Spleen (tissue), 11 donors: ENCODE results near the gene ADGRL3. TPM values are rescaled to one million over a fixed set of nuclear protein-coding genes. Genes with fewer than 3 reads are reported as not detected.

Source experiments
- DNase-seq: peaks from one replicate; pipeline ENCODE4 v3.0.0-alpha.2; 2020
- H3K27ac ChIP-seq, 8 donors: fragments of 200-600 bp; sonication (generic) in 7 of 8; 1 replicate in 4 of 8; 2 replicates in 4 of 8; pipeline versions ENCODE4 v1.5.0 to v1.8.0; 2016 to 2021; ENCODE audit warnings: inconsistent platforms in 4 of 8, mild to moderate bottlenecking in 4 of 8, moderate library complexity in 1 of 8
- H3K27me3 ChIP-seq, 7 donors: fragments of 200-600 bp; sonication (generic) in 6 of 7; replicated peaks in 1 of 7; 1 replicate in 4 of 7; 2 replicates in 3 of 7; pipeline versions ENCODE4 v1.5.0 to v1.8.0; 2016 to 2021; ENCODE audit warnings: inconsistent platforms in 3 of 7, mild to moderate bottlenecking in 1 of 7
- H3K36me3 ChIP-seq, 6 donors: fragments of 200-600 bp; sonication (generic) in 5 of 6; 1 replicate in 4 of 6; 2 replicates in 2 of 6; pipeline versions ENCODE4 v1.5.0 to v1.8.0; 2016 to 2021; ENCODE audit warnings: inconsistent platforms in 2 of 6
- H3K4me1 ChIP-seq, 6 donors: fragments of 200-600 bp; sonication (generic) in 5 of 6; 1 replicate in 3 of 6; 2 replicates in 3 of 6; pipeline versions ENCODE4 v1.5.0 to v1.8.0; 2016 to 2021; ENCODE audit warnings: inconsistent platforms in 3 of 6
- H3K4me3 ChIP-seq, 8 donors: fragments of 200-600 bp; sonication (generic) in 7 of 8; 1 replicate in 4 of 8; 2 replicates in 4 of 8; pipeline versions ENCODE4 v1.5.0 to v1.8.0; 2016 to 2021; ENCODE audit warnings: inconsistent platforms in 4 of 8, mild to moderate bottlenecking in 4 of 8, moderate library complexity in 2 of 8
- H3K9me3 ChIP-seq, 8 donors: fragments of 200-600 bp; sonication (generic) in 7 of 8; 1 replicate in 4 of 8; 2 replicates in 4 of 8; pipeline versions ENCODE4 v1.5.0 to v1.8.0; 2016 to 2021; ENCODE audit warnings: inconsistent platforms in 4 of 8
- POLR2A ChIP-seq, 3 donors: fragments of 450-650 bp; IDR thresholded peaks; one replicate each; pipeline ENCODE4 v1.5.1; 2017; ENCODE audit warnings: antibody characterized with exemption in 3 of 3, mild to moderate bottlenecking in 1 of 3
- POLR2AphosphoS5 ChIP-seq, 3 donors: sonication (generic); formaldehyde crosslinking; IDR thresholded peaks; one replicate each; pipeline ENCODE4 v1.5.1; 2017; ENCODE audit warnings: antibody characterized with exemption in 3 of 3
- WGBS, 5 donors: extraction: QIAGEN DNeasy Blood & Tissue Kit in 3 of 5; methylation state at CpG; one replicate each; pipeline versions ENCODE4 v1.1.5 to v1.1.7; 2013 to 2018; 5-methylcytosine and 5-hydroxymethylcytosine counted together
- intact Hi-C: fragments of 100-400 bp; cut with DNase I; formaldehyde crosslinking; loops from one replicate; pipeline ENCODE4 v1.15.0; 2023; ENCODE audit warnings: low total_unique reads
- polyA plus RNA-seq, 3 donors: library from polyadenylated mRNA; stranded (reverse); fragments of 200-250 nt; gene quantifications; one replicate each; pipeline ENCODE4 v1.2.1, GENCODE V29; 2013
- total RNA-seq, 7 donors: library from RNA; depleted of rRNA in 3 of 7; stranded (reverse); fragments of >200 nt in 3 of 7; fragmentation: NEBNext Ultra II Directional in 4 of 7; extraction: Animal tissue kit (Norgen Biotek cat#: 25700) in 4 of 7; gene quantifications; one replicate each; pipeline versions ENCODE4 v1.1.0 to v1.2.1, GENCODE V29; 2016 to 2021
- TF ChIP-seq, protein P1 (sequence below), 11 experiments: fragments of 200-600 bp in 7 of 11; fragments of 450-650 bp in 4 of 11; sonication (generic) in 4 of 11; IDR thresholded peaks in 8 of 11; conservative IDR thresholded peaks in 3 of 11; 1 replicate in 7 of 11; 2 replicates in 4 of 11; pipeline versions ENCODE4 v1.4.0 to v1.8.0; 2016 to 2021; ENCODE audit warnings: antibody characterized with exemption in 11 of 11, inconsistent platforms in 4 of 11, mild to moderate bottlenecking in 1 of 11
- donor health status: healthy with polysubstance abuse.
- donor health status: DM: no; HTN: no; CAD: no; lungs with moderate emphysema.
- donor health status: DM: no; HTN: no; CAD: no.
- donor health status: Bipolar disorder and iron deficiency.
- donor health status: healthy.
- donor health status: DM: no; HTN: no; CAD: no.
- donor health status: DM: yes; HTN: yes; CAD: no.

The ADGRL3 gene
- total and polyA plus RNA-seq, 10 donors, result 0.09 to 0.92 (median 0.46) TPM; not detected in 1

DNA sequence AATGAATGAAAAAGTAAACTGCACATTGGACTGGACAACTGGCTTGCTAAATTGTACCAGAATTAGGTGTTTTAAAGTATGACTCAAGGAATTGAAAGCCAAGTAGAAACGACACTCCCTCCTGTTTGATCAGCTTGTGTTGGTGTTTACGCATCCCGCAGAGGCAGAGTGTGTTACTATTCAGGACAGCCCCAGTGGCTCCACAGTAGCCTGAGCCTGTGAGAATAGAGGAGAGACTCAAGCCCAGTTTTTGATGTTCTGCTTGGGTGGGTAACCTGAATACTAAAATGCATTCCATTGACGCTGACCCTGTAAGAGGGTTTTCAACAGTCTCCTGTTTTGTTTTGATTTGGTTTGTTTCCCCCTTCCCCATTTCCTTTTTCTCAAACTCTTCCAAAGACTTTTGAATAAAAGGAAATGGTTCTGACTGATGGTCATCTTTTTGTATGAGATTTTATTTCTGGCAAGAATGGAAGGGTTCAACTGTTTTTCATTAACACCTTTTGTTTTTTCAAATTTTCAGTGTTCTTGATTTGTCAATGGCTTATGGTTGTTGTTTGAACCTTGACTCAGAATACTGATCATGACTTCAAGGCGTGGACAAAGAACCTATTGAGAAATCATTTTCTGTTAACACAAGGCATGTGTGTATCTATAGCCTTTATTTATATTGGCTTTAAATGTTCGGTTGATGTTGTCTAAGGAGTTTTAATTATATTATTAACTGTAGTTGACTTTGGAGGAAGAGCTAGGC, 10.2 kb downstream of the ADGRL3 start:
- Histone ChIP-seq H3K9me3 (peaks cover 0 to 6% (median 0%) of the 10 kb centered on the region in 8 donors), H3K36me3 (no peaks in the 10 kb centered on the region), H3K27me3 (no peaks in the 10 kb centered on the region), H3K27ac (no peak overlapping the region), H3K4me3 (no peak overlapping the region), H3K4me1 (no peaks in the 10 kb centered on the region)
- no peak for DNase-seq
- 74 to 84% (median 80%) methylated on average over 6 of the region's 6 CpGs for WGBS, 5 donors
- TF ChIP-seq, protein P1, sequence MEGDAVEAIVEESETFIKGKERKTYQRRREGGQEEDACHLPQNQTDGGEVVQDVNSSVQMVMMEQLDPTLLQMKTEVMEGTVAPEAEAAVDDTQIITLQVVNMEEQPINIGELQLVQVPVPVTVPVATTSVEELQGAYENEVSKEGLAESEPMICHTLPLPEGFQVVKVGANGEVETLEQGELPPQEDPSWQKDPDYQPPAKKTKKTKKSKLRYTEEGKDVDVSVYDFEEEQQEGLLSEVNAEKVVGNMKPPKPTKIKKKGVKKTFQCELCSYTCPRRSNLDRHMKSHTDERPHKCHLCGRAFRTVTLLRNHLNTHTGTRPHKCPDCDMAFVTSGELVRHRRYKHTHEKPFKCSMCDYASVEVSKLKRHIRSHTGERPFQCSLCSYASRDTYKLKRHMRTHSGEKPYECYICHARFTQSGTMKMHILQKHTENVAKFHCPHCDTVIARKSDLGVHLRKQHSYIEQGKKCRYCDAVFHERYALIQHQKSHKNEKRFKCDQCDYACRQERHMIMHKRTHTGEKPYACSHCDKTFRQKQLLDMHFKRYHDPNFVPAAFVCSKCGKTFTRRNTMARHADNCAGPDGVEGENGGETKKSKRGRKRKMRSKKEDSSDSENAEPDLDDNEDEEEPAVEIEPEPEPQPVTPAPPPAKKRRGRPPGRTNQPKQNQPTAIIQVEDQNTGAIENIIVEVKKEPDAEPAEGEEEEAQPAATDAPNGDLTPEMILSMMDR (IDR thresholded peaks at IDR 0.05 in 8 of 11, conservative IDR thresholded peaks at IDR 0.05 in 3 of 11), result no peak
- no peak for TF ChIP-seq POLR2A (IDR thresholded peaks at IDR 0.05)
- no peak for TF ChIP-seq POLR2AphosphoS5 (IDR thresholded peaks at IDR 0.05)
- intact Hi-C loops, result no loop called here

DNA sequence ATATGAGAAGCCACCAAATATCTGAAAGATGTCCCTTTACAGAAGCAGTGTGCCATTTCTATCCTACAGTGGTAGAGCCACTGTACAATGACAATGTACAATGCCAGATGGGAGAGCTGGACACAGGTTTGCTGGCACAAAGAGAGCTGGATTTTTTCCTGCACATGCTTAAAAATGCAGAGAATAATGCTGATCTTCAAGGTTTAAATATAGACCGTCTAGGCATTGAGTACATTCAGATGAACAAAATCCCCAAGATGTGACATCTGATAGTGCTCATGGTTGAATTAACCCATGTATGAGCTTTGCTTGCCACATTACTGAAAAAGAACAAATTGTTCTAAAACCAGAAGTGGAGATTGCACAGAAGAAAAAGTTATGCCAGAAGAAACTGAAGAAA, 11.7 kb downstream of the ADGRL3 start:
- H3K4me3 ChIP-seq, result no peak overlapping the region
- no peaks in the 10 kb centered on the region for H3K4me1 ChIP-seq
- intact Hi-C loops, result no loop called here
- TF ChIP-seq POLR2A (IDR thresholded peaks at IDR 0.05), result no peak
- TF ChIP-seq POLR2AphosphoS5 (IDR thresholded peaks at IDR 0.05), result no peak
- TF ChIP-seq, protein P1 (IDR thresholded peaks at IDR 0.05 in 8 of 11, conservative IDR thresholded peaks at IDR 0.05 in 3 of 11), result no peak
- DNase-seq, result no peak
- no peak overlapping the region for H3K27ac ChIP-seq
- peaks cover 0 to 6% (median 0%) of the 10 kb centered on the region in 8 donors for H3K9me3 ChIP-seq
- WGBS, 5 donors, result 55 to 79% (median 74%) methylated on average over 1 of the region's 1 CpG
- no peaks in the 10 kb centered on the region for H3K27me3 ChIP-seq
- no peaks in the 10 kb centered on the region for H3K36me3 ChIP-seq

DNA sequence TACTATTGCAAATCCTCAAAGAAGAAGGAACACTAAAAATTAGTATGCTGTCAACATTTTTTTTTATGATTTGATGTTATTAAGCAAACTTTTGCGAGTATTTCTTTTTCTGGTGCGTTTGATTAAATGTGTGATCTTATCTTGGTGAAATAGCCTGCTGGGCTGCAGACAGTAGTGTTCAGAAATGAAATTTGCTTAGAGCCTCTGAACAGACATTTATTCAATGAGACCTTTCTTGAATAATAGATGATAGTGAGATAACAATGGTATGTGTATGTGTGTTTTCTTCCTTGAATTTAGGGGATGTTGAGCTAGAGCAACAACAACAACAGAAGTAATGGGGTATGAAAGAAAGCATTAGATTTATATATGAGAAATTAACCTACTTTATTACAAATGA, 12.7 kb downstream of the ADGRL3 start:
- H3K9me3 ChIP-seq, result peaks cover 0 to 1% (median 0%) of the 10 kb centered on the region in 8 donors
- no peak overlapping the region for H3K27ac ChIP-seq
- H3K27me3 ChIP-seq, result no peaks in the 10 kb centered on the region
- intact Hi-C loops, result no loop called here
- TF ChIP-seq POLR2AphosphoS5 (IDR thresholded peaks at IDR 0.05), result no peak
- no peak for TF ChIP-seq POLR2A (IDR thresholded peaks at IDR 0.05)
- TF ChIP-seq, protein P1 (IDR thresholded peaks at IDR 0.05 in 8 of 11, conservative IDR thresholded peaks at IDR 0.05 in 3 of 11), result no peak
- H3K4me3 ChIP-seq, result no peak overlapping the region
- no peak for DNase-seq
- 85 to 94% (median 88%) methylated on average over 2 of the region's 2 CpGs for WGBS, 5 donors
- no peaks in the 10 kb centered on the region for H3K36me3 ChIP-seq
- no peaks in the 10 kb centered on the region for H3K4me1 ChIP-seq

DNA sequence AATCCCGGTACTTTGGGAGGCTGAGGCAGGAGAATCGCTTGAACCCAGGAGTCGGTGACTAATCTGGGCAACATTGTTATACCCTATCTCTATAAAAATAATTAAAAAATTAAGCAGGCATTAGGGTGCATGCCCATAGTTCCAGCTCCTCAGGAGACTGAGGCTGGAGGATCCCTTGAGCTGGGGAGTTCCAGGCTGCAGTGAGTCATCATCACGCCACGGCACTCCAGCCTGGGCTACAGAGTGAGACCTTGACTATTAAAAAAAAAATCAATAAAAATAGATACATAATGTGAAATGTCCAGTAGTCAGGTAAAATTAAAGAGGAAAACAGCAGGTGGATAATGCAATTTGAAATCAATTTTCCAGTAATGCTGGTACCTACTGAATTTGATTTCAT, 14.6 kb downstream of the ADGRL3 start:
- DNase-seq, result no peak
- Histone ChIP-seq H3K4me1 (no peaks in the 10 kb centered on the region), H3K4me3 (no peak overlapping the region), H3K9me3 (no peaks in the 10 kb centered on the region), H3K27me3 (no peaks in the 10 kb centered on the region), H3K36me3 (no peaks in the 10 kb centered on the region), H3K27ac (no peak overlapping the region)
- TF ChIP-seq, protein P1 (IDR thresholded peaks at IDR 0.05 in 8 of 11, conservative IDR thresholded peaks at IDR 0.05 in 3 of 11), result no peak
- TF ChIP-seq POLR2AphosphoS5 (IDR thresholded peaks at IDR 0.05) (no peak), POLR2A (IDR thresholded peaks at IDR 0.05) (no peak)
- intact Hi-C loops, result no loop called here
- 68 to 90% (median 90%) methylated on average over 5 of the region's 5 CpGs for WGBS, 5 donors
